Daoy (cell line): Measurements from ENCODE around the gene ERBB2. TPM values are rescaled to one million over a fixed set of nuclear protein-coding genes. Genes with fewer than 3 reads are reported as not detected.

ENCODE experiments used
- DNase-seq: peaks from one replicate; pipeline ENCODE4 v3.0.0-alpha.2; 2015; ENCODE audit warnings: low read depth
- total RNA-seq: library from RNA; depleted of rRNA; stranded (reverse); fragments of >200 nt; shearing (Covaris generic); gene quantifications from 2 replicates; pipeline ENCODE4 v1.2.3, GENCODE V29; 2014; rRNA removed

ERBB2 gene
- 6.8 and 13.2 TPM in 2 replicates for total RNA-seq

DNA sequence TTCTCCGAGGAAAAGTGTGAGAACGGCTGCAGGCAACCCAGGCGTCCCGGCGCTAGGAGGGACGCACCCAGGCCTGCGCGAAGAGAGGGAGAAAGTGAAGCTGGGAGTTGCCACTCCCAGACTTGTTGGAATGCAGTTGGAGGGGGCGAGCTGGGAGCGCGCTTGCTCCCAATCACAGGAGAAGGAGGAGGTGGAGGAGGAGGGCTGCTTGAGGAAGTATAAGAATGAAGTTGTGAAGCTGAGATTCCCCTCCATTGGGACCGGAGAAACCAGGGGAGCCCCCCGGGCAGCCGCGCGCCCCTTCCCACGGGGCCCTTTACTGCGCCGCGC, at the start of gene ERBB2:
Gene ERBB2 (plus strand): TSS at position 247 of the 330 bp plus-strand sequence. CDS start 175 bp downstream, outside the sequence.
- peak; percentile 72 for DNase-seq

DNA sequence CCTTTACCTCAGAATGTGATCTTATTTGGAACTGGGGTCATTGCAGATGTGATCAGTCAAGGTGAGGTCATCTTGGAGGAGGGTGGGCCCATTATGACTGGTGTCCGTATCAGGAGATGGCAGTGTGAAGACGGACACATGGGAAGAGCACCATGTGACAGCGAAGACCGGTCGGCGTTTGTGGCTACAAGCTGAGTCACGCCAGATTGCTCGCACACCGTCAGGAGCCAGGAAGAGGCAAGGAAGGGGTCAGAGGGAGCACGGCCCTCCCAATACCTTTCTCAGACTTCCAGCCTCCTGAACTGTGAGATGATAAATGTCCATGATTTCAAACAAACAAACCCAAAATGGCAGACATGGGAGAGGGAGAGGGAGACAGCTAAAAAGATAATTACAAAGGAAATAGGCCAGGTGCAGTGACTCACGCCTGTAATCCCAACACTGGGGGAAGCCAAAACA, 49.7 kb upstream of the ERBB2 start:
- peak; percentile 70 for DNase-seq

DNA sequence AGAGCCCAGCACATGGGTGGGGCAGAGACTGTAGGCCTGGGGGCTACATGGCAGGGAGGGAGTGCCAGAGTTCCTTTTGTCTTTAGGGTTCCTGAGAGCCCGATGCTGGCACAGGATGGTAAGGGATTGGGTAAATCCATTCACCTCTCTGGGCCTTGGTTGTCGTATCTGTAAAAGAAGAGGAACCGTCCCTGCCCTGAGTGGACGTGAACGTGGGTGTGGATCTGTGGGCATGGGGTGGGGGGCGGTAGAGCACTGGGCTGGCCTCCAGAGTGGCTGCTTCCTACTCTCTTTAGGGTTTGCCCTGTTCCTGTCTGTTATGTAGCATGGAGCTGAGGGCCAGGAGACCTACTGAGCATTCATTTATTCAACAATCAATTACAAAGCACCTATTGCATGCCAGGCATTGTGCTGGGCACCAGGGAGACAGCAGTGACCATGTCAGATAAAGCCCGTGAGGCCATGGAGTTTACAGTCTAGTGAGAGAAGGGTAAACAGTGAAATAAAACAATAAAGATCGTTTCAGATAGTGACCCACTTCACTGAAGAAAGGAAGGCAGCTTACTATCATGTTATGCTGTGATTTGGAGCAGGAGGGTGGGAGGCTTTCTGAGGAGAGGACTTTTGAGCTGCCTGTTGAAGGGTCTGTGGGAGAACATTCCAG, 47.8 kb upstream of the ERBB2 start:
- no peak for DNase-seq

DNA sequence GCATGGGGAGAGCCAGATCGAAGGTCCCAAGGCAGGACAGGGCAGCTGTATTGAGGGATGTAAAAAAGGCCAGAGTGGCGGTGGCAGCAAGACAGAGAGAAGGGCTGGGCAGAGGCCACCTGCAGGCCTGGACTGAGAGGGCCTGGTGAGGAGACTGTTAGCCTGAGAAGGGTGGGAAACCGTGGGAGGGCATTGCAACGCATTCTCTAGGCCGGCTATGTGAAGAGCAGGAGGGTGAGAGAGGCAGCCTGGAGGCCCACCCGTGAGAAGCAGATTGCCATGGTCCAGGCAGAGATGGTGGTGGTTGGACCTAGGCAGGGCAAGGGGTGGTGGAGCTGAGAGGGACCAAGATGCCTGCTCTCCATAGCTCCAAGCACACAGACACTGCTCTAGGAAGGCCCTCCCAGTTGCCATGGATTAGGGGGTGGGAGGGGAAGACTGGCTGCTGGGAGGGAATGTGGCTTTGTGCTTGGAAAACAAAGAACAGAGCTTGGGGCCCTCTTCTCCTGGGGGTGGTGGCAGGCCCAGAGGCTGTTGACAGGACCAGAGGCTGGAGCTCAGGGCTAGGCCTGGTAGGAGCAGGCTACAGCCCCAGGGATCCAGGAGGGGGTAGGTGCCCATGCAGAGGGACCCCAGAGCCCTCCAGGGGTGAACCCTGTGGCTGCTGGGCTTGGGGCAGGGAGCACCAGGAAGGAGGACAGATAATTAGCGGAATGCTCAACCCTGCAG, 47.1 kb upstream of the ERBB2 start:
- no peak for DNase-seq

DNA sequence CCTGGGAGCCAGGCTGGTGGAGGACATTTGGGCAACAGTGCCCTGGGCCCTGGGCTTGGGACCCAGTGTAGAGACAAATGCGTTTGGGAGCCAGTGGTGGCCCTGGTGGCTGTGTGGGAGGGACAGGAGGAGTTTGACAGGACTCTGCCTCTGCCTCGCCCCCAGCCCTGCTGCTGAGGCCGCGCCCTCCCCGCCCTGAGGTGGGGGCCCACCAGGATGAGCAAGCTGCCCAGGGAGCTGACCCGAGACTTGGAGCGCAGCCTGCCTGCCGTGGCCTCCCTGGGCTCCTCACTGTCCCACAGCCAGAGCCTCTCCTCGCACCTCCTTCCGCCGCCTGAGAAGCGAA, 46.6 kb upstream of the ERBB2 start:
- no peak for DNase-seq

DNA sequence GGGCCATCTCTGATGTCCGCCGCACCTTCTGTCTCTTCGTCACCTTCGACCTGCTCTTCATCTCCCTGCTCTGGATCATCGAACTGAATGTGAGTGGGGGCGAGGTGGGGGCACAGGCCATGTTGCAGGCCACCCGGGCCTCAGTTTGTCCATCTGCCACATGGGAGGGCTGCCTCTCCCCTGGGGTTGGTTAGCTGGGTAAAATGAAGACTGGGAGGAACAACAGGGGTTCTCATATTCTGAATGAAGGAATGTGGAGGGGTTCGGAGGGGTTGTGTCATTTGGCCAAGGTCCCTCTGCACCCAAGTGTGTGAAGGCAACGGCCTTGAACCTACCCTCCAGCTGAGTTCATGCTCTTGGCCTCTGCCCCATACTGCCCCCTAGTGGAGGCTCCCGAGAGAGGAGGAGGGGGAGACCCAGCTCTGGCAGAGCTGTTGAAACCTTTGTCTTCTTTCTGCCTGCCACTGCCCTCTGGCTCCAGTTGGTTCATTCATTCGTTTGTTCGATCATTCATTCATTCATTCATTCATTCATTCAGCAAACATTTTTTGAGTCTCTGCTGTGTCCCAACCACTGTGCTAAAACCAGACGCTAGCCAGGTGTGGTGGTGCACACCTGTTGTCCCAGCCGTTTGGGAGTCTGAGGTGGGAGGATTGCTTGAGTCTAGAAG, 46.1 kb upstream of the ERBB2 start:
- peak; percentile 40 for DNase-seq

DNA sequence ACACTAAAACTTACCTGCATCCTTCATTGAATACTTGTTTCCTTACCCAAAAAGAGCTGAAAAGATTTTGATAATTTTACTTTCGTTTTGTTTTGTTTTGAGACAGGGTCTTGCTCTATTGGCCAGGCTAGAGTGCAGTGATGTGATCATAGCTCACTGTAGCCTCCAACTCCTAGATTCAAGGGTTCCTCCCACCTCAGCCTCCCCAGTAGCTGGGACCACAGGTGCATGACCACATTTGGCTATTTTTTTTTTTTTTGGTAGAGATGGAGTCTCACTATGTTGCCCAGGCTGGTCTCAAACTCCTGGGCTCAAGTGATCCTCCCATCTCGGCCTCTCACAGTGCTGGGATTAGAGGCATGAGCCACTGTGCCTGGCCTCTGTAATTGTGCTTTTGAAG, 44.8 kb upstream of the ERBB2 start:
- no peak for DNase-seq

DNA sequence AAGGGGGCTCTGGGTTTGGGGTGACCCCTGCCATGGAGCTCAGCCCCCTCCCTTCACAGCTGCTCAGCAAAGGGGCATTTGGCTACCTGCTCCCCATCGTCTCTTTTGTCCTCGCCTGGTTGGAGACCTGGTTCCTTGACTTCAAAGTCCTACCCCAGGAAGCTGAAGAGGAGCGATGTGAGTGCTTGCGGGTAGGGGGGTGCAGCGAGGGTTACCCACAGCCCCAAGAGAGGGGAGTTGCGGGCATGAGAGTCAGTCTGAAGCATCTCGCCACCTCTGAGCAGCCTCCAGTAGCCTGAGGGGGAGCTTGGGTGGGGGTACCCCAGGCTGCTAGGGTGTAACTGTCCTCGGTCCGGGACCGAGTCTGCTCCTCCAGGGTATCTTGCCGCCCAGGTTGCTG, 41.5 kb upstream of the ERBB2 start:
- DNase-seq: no peak

DNA sequence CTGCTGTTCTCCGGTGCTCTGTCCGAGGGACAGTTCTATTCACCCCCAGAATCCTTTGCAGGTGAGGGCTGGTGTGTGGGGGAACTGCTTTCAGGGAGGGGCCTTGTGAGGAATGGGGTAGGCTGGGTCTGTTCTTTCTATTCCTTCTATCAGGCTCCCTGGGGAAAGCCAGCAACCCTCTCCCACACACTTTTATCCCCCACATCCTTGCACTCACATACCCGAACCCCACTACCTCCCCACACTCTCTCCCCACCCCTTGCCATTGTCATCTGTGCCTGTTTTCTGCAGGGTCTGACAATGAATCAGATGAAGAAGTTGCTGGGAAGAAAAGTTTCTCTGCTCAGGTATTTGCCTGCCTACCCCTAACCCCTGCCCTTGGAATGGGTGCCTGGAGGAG, 41.1 kb upstream of the ERBB2 start:
- DNase-seq: no peak

DNA sequence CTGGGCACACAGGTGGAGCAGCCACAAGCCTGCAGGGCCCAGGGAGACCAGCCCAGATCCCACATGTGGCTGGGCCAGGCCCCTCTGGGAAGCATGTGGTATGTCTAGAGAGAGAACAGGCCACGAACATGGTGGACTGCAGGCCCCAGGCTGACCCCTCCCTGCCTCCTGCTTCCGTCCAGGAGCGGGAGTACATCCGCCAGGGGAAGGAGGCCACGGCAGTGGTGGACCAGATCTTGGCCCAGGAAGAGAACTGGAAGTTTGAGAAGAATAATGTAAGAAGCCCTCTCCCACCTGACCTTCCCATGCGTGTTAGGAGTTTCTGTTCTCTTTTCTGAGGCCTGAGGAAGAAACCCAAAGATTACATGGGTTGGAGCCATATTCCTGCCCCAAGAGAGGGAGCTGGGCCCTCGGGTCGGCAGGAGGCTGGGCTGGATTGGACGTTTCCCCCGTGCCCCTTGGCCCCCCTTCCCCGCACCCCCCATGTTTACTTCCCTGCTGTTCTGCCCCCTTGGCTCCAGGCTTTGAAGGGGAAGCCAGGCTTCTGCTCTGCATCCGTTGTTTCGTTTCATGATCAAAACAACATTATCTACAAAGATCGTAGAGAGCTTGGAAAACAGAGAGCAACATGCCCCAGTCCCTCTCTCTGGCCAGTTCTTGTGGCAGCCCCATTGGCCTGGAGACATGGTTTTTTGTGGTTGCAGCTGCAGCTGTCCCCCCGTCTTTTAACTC, 40.4 kb upstream of the ERBB2 start:
- DNase-seq: no peak

DNA sequence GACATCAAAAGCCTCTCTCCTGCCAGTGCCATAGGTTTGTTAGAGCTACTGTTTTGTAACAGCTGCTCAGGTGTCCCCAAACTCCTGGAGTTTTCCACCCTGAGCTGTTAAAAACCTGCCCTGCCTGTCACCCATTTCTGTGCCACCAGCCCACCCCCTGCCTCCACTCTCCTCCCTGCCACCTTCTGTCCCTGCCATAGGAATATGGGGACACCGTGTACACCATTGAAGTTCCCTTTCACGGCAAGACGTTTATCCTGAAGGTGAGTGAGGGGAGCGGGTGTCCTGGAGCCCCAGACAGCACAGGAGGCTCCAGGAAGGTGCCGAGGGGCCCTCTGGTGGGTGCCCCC, 39.9 kb upstream of the ERBB2 start:
- no peak for DNase-seq

DNA sequence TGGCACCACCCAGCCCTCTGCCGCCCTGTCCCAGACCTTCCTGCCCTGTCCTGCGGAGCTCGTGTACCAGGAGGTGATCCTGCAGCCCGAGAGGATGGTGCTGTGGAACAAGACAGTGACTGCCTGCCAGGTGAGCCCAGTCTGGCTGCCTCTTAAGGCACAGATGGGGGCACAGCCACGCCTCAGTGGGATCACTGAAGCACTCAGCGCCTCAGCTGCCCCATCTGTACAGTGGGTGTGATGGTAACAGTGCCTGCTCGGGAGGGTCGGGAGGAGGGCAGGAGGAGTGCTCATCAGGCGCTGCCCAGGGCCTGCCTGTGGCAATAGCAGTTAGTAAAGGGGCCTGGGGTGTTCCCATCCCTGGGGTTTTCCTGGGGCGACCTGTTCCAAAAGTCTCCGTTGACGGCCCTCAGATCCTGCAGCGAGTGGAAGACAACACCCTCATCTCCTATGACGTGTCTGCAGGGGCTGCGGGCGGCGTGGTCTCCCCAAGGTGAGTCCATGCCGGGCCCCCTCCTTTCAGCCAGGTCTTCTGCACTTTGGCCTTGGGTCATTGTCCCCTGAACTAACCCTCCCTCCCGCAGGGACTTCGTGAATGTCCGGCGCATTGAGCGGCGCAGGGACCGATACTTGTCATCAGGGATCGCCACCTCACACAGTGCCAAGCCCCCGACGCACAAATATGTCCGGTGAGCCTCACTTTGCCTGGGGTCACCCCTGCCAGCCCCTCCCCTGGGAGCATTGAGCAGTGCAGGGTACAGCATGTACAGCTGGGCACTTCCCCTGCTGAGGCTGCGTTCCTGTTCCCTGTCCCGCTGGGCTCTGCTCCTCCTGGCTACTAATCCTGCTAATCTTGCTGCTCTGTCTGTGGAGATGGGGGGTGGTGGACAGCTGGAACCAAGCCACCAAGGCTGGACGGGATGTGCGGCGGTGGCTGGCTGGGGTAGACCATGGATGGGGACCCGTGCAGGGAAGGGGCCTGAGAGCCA, 39.2 kb upstream of the ERBB2 start:
- DNase-seq: no peak

DNA sequence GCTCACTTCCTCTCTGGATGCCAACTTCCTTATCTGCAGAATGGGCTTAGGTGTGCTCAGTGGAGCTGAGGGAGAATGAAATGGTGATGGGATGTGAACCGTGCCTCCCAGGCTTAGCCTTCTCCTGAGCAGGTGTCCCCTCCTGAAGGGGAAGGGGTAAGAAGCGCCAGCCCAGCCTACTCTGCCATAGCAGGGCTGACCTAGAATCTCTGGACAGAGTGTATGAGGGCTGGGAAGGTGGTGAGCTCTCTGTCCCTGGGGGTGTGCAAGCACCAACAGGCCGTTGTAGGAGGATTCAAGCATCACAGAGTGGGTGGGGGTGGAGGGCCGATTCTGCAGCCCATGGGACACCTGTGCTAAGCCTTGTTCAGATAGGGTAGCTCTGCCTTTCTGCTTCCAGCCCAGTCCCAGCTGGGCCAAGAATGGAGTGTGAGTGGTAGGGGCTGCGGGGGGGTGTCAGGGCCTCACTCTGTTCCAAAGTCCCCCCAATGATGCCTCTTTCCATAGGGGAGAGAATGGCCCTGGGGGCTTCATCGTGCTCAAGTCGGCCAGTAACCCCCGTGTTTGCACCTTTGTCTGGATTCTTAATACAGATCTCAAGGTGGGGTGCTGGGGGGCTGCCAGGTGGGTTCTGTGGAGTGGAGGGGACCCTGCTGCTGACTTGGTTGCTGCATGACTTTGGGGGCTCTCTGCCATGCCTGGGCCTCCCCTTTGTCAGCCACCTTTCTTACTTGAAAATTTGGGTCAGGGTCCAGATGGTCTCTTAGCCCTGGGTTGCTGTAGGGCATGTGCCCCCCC, 37.9 kb upstream of the ERBB2 start:
- DNase-seq: no peak

DNA sequence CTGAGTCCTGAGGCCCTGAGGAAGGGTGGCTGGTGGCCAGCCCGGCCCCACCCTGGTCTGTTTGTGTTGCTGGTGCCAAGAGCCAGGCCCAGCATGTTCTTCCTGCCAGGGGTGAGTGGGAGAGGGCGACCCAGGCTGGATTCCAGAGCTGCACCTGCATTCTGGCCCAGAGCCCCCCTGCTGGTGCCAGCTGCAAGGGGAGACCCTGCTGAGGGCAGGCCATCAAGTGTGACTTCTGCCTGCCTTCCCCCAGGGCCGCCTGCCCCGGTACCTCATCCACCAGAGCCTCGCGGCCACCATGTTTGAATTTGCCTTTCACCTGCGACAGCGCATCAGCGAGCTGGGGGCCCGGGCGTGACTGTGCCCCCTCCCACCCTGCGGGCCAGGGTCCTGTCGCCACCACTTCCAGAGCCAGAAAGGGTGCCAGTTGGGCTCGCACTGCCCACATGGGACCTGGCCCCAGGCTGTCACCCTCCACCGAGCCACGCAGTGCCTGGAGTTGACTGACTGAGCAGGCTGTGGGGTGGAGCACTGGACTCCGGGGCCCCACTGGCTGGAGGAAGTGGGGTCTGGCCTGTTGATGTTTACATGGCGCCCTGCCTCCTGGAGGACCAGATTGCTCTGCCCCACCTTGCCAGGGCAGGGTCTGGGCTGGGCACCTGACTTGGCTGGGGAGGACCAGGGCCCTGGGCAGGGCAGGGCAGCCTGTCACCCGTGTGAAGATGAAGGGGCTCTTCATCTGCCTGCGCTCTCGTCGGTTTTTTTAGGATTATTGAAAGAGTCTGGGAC, 37.1 kb upstream of the ERBB2 start:
- no peak for DNase-seq

DNA sequence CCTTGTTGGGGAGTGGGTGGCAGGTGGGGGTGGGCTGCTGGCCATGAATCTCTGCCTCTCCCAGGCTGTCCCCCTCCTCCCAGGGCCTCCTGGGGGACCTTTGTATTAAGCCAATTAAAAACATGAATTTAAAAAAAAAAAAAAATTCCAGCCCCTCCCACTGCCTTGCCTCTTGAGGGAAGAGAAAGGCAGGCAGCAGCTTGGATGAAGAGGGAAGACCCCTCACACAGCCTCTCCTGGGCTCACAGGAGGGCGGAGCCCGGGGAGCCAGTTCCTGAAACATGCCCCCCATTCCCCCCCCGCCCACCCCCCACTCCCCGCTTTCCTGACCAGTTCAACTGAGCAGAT, 36.5 kb upstream of the ERBB2 start:
- DNase-seq: no peak

DNA sequence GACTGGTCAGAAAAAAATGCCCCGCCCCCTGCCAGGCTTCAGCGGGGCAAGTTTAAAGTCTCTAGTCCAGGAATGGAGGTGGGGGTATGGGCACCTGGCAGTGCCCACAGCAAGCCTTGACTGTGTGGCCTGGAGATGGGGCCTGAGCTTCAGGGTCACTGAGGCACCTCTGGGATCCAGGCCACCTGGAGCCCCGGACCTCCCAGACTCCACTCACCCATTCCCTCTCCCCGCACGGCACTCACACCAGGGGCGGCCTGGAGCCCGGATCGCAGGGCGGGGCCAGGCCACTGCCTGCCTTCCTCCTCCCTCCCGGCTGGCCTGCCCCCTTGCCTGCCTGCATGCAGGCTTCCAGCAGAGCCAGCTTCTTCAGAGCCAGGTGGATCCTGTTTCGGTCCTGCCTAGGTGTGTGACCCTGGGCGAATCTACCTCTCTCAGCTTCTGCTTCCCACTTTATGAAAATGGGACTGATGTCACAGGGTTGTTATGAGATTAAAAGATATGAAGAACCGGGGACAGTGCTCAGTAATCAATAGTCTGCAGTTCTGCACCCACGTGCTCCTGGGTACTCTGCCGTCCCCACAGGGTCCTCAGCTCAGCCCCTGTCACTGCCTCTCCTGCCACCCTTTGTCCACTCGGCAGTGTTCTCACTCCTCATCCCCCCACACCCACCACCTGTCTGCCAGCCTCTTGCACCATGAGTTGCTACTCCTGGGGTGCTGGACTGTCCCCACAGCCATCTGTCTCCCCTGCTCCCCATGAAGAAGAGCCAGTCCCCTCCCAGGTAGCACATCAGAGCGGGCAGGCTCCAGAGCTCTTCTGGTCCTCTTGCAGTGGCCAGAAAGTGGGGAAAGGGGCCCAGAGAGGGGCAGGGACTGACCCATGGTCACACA, 35.9 kb upstream of the ERBB2 start:
- DNase-seq: peak; percentile 62

DNA sequence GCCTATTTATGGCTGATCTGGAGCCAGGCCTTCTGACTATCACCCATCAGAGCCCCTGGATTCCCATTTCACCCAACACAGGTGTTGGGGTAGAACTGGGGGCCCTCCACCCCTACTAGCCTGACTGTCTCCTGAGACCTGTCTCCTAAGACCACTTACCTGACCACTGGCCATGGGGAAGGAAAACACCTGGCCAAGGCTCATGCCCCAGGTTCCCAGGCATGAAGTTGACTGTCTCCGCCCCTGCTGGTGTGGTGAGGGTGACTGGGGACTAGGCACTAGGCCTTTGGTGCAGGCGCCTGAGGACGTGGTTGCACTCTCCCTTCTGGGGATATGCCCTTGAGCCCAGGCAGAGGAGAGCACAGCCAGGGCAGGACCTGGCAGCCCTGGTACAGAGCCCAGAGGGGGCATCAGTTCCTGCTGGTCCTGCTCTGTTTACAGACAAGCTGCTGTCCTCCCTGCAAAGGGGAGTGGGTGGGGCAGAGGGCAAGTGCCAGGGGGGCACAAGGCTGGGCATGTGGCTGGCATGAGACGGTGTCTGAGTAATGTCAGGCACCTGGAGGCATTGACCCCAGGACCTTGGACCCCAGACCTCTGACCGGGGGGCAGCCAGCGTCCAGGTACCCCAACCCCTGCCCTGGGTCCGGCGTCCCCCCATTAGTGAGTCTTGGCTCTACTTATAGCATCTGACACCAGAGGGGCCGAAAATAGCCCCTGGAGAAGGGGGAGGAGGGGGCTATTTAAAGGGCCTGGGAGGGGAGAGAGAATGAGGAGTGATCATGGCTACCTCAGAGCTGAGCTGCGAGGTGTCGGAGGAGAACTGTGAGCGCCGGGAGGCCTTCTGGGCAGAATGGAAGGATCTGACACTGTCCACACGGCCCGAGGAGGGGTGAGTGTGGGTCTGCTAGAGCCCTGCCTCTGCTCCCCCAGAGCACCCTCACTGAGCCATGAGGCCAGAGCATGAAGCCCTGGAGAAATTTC, 35.0 kb upstream of the ERBB2 start, which contains the start of gene TCAP:
Gene TCAP (plus strand): TSS at position 769 of the 981 bp plus-strand sequence. CDS start 11 bp downstream, at position 780.
- no peak for DNase-seq
